Activated CD8-positive, alpha-beta memory T cell treated with anti-CD3 and anti-CD28 coated beads, Interleukin-2, amount 50 U/mL, for 24 hours (primary cell): ENCODE data around the gene NAP1L4.

Experiments used
- DNase-seq: peaks from one replicate; pipeline ENCODE4 v3.0.0-alpha.2; 2020; ENCODE audit errors: extremely low read depth

The NAP1L4 gene

GRCh38 chr11:3010521-3011275 is 18.6 kb upstream of the NAP1L4 start:
- no peak for DNase-seq

GRCh38 chr11:3010004-3010403 is 17.9 kb upstream of the NAP1L4 start:
- DNase-seq, result no peak

- DNase-seq, result no peak
These were observed 17.4 kb upstream of the NAP1L4 start for GRCh38 chr11:3009481-3009880.

- DNase-seq, result no peak
These were observed 16.7 kb upstream of the NAP1L4 start for GRCh38 chr11:3008746-3009336.

GRCh38 chr11:3007404-3008010 is 15.4 kb upstream of the NAP1L4 start:
- DNase-seq, result no peak

DNA sequence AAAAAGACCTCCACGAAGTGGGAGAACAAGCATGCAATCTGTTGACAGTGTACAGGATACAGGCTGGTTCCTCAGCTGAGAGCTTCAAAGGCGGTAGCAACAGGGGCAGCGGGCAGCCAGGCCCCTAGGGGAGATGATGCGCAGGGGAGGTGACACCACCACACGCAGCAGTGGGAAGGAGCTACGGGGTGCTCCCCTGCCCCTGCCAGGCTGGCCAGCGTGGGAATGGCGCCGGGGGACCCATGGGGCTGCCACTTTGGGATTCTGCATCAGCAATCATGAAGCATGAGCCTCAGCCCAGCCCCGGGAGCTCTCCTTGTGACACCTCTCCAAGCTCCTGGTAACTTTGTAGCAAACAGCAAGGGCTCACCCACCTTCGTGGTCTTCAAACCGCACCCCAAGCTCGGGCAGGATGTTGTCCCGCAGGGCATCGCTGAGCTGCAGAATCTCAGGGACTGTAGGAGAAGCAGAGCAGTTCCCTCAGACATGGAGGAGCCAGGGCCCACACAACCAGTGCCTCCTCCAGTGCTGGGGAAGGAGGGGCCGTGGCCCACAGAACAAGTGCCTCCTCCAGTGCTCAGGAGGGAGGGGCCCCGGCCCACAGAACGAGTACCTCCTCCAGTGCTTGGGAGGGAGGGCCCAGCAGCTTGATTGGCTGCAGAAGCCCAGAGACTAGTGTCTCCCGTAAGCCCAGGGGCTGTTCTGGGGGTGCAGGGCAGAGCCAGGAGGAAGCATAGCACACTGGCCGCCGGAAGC is 14.6 kb upstream of the NAP1L4 start:
- DNase-seq, result no peak

- DNase-seq, result no peak
These were observed 12.4 kb upstream of the NAP1L4 start for GRCh38 chr11:3004481-3004880.

GRCh38 chr11:3003396-3004231 is 11.5 kb upstream of the NAP1L4 start:
- no peak for DNase-seq

DNA sequence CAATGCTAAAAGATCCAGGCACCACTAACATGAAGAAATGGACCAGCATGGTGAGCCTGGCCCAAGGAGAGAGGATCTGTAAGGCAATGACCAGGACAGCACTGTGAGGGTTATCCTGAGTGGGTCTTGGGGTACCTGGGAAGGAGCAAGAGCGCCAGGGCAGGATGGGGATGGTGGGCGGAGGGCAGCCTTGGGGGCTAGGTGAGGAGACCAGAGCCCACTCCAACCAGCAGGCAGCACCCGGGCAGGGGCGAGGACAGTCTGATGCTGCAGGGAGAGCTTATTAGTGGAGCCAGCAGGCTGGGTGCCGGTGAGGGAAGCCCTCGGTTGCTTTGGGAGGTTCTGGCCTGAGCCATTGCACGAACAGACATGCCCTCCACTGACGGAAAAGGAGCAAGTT is 10.7 kb upstream of the NAP1L4 start:
- DNase-seq, result no peak

DNA sequence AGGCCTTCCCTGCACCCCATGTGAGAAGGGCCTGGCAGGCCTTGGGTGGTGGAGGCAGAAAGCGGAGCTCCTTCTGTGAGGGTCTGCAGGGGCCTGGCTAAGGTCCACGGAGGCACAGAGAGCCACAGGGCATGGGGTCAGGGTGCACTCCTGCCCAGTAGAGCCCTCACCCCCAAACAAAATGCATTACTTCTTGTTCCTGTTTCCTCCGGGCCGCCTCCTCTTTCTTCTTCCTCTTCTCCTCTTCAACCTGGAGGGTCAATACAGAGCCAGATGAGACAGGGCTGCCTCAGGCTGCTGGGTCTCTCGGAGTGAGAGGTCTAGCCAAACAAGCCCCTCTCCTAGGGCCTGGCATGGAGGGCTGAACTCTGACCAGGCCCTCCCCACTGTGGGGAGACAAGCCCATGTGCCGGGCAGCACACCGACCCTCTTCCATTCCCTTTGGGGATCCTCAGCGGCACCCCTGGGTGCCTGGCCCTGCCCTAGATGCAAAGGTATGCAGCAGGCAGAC is 10.3 kb upstream of the NAP1L4 start:
- DNase-seq, result no peak

- DNase-seq, result no peak
These were observed 9.4 kb upstream of the NAP1L4 start for GRCh38 chr11:3001496-3001895.

DNA sequence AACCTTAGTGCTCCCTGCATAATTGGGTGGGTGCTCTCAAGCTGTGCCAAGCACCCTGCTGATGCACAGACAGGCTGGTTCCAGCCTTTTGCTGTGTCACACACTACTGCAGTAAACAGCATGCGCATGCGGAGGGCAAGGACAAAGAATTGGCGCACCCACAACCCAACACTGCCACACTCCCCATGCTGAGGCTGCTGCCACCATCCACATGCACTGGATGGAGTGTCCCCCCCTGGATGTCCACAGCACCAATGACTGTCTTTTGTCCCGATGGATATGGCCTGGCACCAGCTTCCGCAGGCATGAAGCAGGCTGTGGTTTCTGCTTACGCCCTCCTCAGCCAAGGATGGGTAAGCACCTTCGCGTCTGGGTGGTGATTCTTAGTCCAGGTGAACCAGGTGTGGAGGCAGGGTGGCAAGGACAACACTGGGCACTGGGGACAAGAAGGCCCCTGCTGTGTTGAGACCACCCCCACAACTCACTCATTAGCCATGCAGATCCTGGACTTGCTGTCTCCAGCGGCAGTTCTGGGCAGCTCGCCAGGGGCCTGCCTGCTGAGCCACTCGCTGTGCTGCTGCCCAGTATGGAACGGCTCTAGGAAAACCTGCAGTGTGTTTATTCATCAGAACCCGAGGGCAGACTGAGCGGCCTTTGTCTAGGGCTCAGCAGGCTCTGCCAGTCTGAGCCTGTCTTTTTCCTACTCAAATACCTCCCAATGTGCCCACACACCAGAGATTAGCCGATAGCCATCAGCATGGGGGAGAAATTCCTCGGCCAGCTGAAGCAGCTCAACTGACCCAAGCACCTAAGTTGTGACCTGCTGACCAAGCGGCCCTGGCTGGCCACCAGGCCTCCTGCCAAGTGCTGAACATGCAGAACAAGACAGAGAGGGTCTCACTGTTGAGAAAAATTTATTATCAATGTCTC is 8.2 kb upstream of the NAP1L4 start:
- no peak for DNase-seq

DNA sequence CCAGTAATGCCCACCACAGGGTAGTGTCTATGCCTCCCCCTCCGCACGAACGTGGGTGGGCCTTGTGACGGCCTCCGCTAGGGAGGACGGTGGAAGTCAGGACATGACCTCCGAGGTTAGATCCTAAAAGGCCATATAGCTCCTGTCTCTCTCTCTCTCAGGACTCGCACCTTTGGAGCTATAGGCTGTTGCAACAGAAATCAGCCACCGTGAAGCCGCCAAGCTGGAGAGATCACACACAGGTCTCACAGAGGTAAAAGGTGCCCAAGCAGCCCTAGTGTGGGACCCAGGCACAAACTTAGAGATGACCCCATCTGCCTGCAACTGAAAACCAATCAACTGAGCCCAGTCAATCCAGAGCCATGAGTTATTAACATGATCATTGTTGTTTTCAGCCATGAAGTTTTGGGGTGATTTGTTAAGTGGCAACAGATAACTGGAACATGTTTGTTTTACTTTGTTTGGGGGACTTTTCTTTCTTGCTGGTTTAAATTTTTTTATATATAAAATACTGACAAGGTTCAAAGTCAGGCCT is 7.4 kb upstream of the NAP1L4 start:
- DNase-seq, result no peak

DNA sequence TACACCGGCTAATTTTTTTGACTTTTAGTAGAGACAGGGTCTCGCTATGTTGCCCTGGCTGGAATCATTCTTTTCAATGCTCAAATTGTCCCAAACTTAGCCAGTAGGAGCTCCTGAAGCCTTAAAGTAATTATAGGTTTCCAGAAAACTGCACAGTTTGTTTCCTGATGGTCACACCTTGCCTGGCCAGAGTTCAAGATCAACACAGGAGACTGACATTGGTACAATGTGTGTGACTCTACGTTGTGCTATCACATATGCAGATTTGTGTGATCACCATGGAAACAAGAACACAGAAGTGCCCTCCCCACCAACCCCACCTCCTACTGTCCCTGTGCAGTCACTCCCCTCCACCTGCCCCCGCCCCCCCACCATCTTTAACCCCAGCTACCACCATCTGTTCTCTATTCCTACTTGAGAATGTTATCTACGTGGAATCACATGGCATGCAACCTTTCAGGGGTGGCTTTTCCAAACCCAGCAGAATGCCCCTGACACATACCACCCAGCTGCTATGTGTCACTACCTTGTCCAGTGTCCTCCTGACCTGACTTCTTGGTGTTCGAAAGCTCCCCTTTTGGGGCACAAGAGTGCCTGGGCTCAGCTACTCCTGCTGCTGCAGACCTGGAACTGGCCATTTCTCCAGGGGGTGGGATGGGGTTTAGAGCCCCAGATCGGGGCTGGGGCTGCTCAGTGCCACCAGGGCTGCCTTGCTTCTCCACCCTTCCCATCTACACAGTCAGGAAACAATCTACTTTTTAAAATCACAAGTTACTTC is 6.1 kb upstream of the NAP1L4 start:
- no peak for DNase-seq

DNA sequence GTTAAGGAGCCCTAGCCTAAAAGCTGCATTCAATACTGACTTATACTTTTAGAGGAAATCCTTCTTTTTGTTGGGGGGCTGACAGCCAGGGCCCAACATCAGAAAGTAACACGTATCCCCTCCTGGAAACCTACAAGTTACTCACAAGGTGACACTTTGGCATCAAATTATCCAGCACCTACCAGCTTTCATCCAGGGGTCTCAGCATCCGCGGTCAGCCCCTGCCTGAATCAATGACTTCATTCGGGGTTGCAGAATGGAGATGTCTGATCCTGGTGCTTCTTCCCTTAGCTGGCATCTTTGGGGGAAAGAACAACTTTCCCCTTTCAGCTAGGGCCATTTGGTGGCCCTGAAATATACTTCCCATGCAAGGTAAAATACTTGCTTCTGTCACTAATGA is 5.3 kb upstream of the NAP1L4 start:
- DNase-seq, result no peak

- DNase-seq, result no peak
These were observed 4.8 kb upstream of the NAP1L4 start for GRCh38 chr11:2996976-2997375.

GRCh38 chr11:2995893-2996554 is 3.9 kb upstream of the NAP1L4 start:
- no peak for DNase-seq

GRCh38 chr11:2995031-2995561 is 3.0 kb upstream of the NAP1L4 start:
- DNase-seq, result no peak
